Epidermal melanocyte (primary cell): Measurements from ENCODE around the gene SETD4.
A peak's percentile ranks its signal among the peaks of the same experiment; 100 is the strongest.

Experiments
- DNase-seq: peaks from one replicate; pipeline ENCODE4 v3.0.0; 2011; ENCODE audit warnings: low spot score; ENCODE audit not compliant: insufficient read length

SETD4 gene

DNA sequence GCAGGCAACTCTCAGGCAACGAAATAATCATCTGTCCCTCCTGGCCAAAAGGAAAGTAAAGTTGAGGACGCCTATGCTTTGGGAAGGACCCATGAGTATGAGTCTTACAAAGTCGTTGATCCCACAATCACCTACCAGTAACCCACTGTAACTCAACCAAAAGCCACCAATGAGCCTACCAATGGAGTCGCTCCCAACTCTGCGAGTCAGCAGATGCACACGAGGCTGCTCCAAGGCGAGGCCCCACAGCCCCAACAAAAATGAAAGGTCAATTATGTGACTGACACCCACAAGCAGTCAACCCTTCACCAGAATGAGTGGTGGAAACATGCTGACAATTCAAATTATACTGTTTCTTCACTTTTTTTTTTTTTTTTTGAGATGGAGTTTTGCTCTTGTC, 12.0 kb downstream of the SETD4 start:
- DNase-seq: no peak

DNA sequence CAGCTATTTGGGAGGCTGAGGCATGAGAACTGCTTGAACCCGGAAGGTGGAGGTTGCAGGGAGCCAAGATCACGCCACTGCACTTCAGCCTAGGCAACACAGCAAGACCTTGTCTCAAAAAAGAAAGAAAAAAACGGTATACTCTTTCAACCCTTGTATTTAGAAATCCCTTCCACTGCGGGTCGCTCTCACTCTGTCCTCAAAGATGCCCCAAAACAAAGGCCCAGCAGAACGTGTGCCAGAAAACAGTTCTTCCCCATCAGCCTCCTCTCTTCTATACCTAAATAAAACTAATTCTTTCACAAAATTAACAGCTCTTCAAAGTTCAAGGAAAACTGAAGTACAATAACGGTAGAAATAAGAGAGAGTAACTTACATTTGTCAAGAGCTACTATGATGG, 13.2 kb downstream of the SETD4 start:
- no peak for DNase-seq

- DNase-seq: no peak
These were observed 14.3 kb downstream of the SETD4 start for GRCh38 chr21:36045993-36046392.

DNA sequence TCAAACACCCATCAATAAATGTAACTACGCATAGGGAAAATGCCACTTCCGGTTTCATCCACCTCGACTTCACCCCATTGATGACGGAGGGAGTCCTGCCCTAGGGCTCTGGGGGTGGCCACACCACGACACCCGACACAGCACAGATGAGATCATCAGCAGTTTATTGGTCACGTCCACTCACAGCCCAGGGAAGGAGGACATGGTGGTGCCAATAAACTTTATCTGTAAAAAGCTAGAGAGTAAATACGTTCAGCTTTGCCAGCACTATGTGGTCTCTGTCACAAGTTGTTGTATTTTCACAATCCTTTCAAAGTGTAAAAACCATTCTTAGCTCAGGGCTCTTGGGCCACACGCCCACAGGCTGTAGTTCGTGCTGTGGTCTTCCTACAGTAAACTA, 16.3 kb downstream of the SETD4 start:
- DNase-seq: no peak

DNA sequence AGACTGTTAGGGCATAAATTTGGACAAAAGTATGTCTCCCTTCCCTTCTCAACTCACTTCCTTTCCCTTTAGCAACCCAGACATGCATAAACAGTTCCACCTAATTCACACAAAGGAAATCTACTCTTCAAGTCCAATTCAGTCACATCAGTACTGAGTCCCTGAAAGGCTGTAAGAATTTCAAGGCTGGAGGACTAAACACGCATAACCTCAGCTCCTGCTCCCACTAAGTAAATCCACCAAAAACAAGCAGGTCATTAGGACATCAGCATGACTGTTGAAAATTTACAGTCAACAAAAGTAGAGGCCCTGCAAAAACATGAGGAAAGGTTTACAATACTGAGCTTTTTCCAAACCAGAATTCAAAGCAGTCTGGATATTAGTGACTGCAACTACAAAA, 18.4 kb downstream of the SETD4 start:
- no peak for DNase-seq

- no peak for DNase-seq
These were observed 19.9 kb downstream of the SETD4 start for GRCh38 chr21:36040389-36040788.

- no peak for DNase-seq
These were observed 20.5 kb downstream of the SETD4 start for GRCh38 chr21:36039861-36040260.

DNA sequence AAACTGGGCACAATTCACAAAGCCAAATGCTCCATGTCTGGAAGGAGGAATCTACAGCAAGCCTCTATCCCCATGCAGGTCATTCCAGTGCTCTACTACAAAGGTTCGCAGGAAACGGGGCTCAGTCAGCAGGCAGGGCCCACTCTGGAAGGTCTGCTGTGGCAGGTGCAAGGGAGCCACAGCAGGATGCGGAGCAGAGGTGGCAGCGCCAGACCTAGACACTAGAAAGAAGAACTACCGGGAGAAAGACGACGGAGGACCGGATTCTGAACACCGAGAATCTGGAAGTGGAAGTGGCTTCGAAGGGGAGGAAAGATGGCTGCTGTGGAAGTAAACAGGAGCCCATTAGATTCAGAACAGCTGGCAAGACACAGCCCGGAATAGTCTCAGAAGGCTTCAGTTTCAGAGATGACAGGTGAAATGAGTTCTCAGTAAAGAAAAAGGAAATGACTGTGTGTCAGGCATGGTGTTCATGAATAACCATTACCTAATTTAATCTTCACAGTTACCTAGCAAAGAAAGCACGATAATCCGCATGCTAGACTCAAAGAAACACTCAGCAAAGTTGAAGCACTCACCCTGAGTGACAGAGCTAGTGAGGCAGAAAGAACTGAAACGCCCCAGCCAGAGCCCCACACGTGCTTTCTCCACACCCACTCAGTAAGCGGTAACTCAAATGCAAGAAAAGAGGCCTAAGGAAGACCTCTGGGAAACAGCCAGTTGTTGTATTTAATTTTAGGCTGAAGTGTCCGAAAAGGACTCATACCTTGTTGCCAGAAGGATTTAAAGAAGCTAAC, 21.4 kb downstream of the SETD4 start:
- DNase-seq: no peak

DNA sequence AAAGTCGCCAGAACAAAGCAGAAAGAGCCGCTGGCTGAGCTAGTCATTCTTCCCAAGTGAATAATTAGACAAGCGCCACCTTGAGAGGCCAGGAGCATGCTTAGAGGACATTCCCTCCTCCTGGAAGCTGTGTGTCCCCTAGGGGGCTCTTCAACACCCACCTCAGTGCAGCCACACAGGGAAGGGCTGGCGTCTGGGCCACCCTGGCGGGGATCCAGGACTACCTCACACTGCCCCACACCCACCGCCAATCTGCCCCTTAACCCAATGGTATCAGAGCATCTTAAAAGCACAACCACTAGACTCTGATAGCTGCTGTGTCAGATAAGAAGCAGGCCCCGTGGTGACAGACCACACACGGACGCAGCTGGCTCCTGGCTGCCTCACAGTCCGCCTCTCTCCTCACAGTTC, 24.9 kb downstream of the SETD4 start:
- no peak for DNase-seq

DNA sequence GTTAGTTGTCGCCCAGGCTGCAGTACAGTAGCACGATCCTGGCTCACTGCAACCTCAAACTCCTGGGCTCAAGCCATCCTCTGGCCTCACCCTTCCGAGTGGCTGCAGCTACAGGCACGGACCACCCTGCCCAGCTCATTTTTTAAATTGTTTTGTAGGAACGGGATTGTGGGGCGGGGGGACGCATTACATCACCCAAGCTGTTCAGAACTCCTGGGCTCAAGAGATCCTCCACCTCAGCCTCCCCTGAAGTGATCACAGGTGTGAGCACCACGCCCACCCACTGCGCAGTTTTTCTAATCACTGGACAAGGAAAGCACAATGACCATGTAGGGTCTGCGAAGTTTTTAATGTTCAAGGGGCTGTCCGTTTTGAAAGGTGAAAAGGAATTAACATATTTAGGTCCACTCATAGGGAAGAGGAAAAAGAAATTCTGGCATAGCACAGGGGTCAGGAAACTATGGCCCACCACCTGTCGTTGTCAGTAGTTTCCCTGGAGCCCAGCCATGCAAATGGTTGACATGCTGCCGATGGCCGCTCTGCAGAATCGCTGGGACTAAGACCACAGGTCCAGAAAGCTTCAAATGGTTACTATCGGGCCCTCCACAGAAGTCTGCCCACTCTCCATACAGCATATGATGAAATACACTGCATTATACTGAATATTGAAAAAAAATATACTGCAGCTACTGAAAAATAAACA, 26.0 kb downstream of the SETD4 start:
- DNase-seq: no peak

- no peak for DNase-seq
These were observed 27.5 kb downstream of the SETD4 start for GRCh38 chr21:36032647-36033406.

DNA sequence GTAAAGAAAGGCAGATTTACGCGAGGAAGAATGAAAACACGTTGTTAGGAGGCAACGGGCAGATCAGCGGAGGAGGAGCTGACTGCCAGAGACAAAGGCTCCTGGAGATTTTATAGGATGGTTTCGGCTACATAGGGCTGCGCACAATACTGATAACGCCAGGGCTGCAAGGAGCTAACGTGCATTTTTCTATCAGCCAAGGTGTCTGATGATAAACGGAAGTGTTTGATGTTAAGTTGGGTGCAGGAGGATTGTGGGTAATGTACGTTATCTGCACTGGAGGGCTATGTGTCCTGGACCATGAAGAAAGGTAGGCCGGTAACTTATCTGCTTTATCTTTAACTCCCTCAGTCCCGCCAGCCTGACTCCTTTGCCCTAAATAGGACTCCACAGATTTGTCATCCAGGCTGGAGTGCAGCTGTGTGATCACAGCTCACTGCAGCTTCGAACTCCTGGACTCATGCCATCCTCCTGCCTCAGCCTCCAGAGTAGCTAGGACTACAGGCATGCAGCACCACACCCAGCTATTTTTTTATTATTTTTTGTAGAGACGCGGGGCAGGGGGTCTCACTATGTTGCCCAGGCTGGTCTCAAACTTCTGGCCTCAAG, 29.6 kb downstream of the SETD4 start:
- no peak for DNase-seq

GRCh38 chr21:36029309-36029708, 31.0 kb downstream of the SETD4 start:
- DNase-seq: no peak

DNA sequence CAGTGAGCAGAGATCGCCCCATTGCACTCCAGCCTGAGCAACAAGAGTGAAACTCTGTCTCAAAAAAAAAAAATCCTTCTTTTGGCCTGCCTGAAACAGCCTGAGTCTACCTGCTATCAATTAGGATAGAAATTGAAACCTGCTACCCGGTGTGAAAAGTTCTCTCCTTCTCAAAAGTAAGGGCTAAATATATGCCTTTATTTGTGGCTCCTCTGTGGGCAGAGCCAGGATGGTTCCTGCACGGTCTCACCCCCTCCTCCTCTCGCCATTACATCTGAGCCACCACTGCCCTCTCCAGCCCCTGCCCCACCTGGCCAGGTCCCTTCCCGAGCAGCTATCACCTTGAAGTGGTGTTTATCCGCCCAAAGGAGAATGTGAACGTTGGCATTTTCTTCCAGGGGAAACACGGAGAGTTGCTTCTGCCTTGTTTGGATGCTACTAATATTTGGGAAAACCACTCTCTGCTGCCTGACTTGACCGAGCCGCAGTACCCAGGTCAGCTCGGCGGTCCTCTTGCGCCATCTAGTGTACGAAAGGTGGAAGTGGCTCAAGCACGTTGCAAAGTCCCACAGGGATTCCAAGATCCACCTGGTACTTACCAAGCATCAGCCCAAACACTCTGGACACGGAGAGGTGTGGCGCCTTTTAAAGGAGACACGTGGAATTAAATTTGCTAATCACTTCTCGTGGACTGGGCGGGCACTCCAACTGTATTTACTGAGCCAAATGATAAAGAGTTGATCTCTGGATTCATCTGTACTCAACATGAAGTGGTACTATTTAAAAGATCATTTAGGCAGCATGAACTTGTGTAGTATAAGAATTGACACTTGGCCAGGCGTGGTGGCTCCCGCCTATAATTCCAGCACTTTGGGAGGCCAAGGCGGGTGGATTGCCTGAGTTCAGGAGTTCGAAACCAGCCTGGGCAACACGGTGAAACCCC, 31.9 kb downstream of the SETD4 start:
- peak; percentile 88 for DNase-seq

GRCh38 chr21:36027347-36027746, 33.0 kb downstream of the SETD4 start:
- no peak for DNase-seq

DNA sequence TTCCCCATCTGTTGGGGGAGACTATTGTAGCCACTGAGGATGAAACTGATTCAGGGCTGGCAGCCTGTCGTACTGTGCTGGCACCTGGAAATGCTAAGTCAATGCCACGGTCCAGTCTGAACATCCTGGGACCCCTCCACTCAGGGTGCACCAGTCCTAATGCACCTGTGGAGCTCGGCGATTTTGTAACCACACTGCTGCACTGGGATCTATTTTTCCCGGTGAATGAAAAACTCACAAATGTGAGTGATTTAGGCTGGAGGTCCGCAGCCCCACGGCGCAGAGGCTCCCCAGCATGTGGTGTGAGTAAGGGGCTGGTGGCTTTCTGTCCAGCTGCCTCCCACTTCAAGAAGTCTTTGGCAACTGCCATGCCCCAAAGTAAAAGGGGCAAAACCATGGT, 35.5 kb downstream of the SETD4 start:
- DNase-seq: no peak

DNA sequence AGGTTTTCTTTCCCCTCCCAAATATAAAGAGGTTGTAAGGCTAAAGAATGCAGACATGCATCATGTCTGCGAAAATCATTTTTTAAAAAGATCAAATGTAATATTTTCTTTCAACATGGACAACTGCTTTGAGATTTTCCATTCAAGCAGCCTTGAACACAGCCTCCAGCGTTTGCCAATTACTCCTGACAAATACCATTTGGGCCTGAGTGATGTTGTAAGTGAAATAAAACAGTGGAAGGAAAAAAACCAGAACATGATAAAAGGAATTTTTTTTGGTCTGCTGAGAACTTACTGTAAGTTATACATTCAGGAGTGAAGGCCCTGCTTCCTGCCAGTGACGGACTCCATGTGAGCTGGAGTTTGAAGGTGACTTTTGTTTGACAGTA, 37.2 kb downstream of the SETD4 start:
- DNase-seq: no peak

GRCh38 chr21:36022427-36023091, 37.8 kb downstream of the SETD4 start:
- no peak for DNase-seq

DNA sequence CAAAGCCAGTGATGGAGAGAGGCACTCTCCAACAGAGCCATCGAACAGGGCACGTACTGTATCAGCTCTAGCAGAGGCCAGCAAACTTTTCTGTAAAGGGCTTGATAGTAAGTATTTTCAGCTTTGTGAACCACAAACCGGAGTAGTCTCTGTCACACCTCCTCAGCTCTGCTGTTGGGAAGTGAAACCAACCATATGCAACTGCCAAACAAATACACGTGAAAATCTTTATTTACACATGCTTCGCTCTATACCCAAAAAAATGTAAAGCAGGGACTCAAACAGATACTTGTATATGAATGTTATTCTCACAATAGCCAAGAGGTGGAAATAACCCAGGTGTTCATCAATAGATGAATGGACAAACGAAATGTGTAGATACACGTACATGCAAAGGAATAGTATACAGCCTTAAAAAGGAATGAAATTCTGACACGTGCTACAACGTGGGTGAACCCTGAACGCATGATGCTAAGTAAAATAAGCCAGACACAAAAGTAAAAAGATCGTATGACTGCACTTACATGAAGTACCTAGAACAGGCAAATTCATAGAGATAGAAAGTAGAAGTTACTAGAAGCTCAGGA, 39.0 kb downstream of the SETD4 start:
- no peak for DNase-seq

GRCh38 chr21:36015045-36015444, 45.3 kb downstream of the SETD4 start:
- DNase-seq: no peak
